ES-I3 (cell line): ENCODE data around the gene CAMK2G.

Experiments
- H3K36me3 ChIP-seq: 2 replicates; pipeline ENCODE4 v1.6.1; 2013; ENCODE audit warnings: mild to moderate bottlenecking, low read length, control low read depth, moderate library complexity; ENCODE audit not compliant: insufficient read depth
- H3K4me1 ChIP-seq: 2 replicates; pipeline ENCODE4 v1.6.1; 2013; ENCODE audit warnings: mild to moderate bottlenecking, control low read depth, low read length; ENCODE audit not compliant: insufficient read depth
- H3K9ac ChIP-seq: 2 replicates; pipeline ENCODE4 v1.6.1; 2013; ENCODE audit warnings: low read depth, mild to moderate bottlenecking, low read length, moderate library complexity
- H3K9me3 ChIP-seq: 2 replicates; pipeline ENCODE4 v1.6.1; 2013; ENCODE audit warnings: mild to moderate bottlenecking, low read length, moderate library complexity; ENCODE audit not compliant: control insufficient read depth, insufficient read depth

CAMK2G gene

DNA sequence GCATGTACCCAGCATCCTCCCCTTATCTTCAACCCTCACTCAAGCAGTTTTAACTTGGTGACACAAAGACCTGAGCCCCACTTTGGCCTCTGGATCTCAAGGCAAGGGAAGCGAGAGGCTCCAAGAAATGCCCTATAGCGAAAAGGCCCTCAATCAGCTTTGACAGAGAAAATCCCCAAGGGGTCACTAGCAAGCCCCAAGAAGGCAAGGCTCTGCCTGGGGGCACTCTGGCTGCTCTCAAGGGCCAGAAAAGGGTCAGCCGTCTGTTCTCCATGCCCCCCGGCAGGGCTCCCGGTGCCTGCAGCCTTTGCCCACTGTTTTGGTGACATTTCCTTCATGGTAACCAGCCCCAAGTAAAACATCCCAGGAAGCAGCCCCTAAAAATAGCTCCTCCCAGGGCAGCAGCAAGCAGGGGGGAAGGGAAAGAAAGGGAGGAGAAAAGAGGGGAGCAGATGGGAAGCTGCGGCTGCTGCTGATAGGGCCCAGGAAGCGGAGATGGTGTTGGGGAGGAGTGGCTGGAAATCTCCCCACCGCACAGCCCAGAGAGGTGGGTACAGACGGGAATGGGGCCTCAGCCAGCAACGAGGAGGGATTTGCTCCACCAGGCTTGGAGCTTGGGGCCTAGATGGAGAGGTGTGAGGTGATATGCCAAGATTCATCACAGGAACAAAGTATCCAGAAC lies 7.1 kb downstream of the CAMK2G start:
- peaks cover 5% of the 10 kb centered on the region for H3K4me1 ChIP-seq
- H3K36me3 ChIP-seq = no peaks in the 10 kb centered on the region; the same call in 1 of the 2 replicates

DNA sequence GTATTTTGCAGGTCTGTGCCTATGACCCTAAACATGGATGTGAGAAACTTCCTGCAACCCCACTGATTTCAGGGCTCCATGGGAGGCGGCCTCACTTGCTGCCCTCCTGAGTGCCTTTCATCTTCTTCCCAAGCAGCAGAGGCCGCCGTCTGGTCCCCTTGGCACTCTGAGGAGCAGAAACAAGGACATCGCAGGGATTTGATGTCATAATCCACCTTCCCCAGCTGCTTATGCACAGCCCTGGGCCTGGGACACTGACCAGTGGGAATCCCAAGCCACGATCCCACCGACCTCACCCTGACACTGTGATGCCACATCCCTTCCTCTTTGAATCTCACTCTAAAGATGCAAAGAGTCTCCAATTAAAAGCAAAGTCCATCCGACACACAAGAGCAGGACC lies 7.7 kb downstream of the CAMK2G start:
- Histone ChIP-seq H3K9ac (no peak overlapping the region), H3K4me1 (peaks cover 5% of the 10 kb centered on the region)

More for the DNA sequence above, 7.1 kb downstream of the CAMK2G start:
- no peak overlapping the region for H3K9ac ChIP-seq
- H3K9me3 ChIP-seq = no peaks in the 10 kb centered on the region

DNA sequence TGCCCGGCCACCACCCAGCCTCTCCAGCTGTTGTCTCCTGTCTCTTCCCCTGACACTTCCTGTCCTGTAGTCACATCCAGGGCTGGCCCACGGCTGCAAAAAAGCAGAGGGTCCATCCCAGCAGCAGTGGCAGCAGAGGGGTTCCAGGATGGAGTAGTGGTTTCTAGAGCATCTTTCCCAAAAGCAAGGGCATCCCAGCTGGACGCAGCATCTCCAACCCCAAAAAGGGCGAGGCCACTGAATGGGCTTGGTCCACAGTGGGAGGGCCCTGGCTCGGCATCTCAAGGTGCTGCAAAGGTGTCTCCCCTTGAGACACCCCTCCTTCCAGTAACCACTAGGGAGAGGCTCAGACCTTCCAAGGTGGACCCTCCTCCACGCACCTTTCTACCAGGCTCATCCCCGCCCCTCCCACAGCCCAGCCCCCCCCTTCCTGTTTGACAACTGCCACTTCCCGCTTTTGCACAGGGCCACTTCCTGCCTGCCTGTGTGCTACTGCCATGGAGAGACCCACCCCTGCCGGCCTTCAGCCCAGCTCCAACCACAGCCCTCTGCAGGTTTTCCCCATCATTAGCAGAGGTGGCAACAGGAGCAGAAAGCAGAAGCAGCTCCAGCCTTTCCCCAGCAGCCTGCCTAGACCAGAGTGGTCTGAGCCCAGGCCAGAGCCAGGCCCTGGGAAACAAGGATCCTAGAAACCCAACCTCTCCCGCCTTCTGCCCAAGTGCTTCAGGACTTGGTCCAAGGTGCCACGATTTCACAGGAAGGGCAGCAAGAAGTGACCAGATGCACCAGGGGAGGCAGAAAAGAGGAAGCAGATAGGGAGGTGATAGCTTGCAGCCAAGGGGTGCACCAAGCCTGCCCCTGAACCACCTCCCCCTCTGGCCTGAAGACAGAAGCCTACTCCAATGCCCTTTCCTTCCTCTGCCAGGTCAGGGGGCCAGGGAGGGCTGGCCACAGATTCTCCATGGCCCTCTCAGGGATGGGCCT lies 8.6 kb downstream of the CAMK2G start:
- peaks cover 1% of the 10 kb centered on the region; the same call in 1 of the 2 replicates for H3K36me3 ChIP-seq
- H3K9ac ChIP-seq = no peak overlapping the region
- H3K9me3 ChIP-seq = no peaks in the 10 kb centered on the region
- peaks cover 5% of the 10 kb centered on the region for H3K4me1 ChIP-seq

More for the DNA sequence above, 7.7 kb downstream of the CAMK2G start:
- no peaks in the 10 kb centered on the region; the same call in 1 of the 2 replicates for H3K36me3 ChIP-seq
- no peaks in the 10 kb centered on the region for H3K9me3 ChIP-seq

DNA sequence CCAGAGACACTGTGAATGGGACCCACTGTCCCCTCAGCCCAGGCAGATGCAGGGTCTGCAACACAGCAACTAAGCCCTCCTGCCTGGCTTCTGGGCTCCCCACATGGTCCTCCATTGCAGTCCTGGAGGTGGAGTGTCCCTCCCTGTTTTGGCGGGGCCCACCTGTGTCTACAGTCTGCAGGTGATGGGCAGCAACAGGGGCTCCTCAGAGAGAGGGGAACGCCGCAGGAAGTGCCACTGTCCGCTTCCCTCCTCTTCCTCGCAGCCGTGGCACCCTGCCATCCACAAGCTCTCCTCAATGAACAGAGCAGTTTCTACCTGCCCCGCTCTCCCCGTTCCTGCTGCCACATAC lies 9.3 kb downstream of the CAMK2G start:
- Histone ChIP-seq H3K9me3 (no peaks in the 10 kb centered on the region), H3K4me1 (peaks cover 5% of the 10 kb centered on the region), H3K36me3 (peaks cover 6% of the 10 kb centered on the region; the same call in 1 of the 2 replicates), H3K9ac (no peak overlapping the region)

DNA sequence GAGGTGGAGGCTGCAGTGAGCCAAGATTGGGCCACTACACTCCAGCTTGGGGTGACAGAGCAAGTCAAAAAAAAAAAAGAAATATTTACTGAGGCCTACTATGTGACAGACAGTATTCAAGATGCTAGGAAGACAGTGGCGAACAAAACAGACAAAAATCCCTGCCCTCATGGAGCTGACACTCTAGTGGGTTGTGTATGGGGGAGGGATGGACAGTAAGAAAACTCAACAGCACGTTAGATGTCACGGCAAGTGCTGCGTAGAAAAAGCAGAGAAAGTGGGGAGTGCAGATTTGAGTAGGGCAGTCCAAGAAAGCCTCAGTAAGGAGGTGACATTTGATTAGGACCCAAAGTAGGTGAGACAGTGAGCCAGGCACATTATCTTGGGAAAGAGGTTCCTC lies 10.1 kb downstream of the CAMK2G start:
- Histone ChIP-seq H3K4me1 (peaks cover 5% of the 10 kb centered on the region), H3K9me3 (no peaks in the 10 kb centered on the region), H3K9ac (no peak overlapping the region), H3K36me3 (peaks cover 9% of the 10 kb centered on the region; the same call in 1 of the 2 replicates)

DNA sequence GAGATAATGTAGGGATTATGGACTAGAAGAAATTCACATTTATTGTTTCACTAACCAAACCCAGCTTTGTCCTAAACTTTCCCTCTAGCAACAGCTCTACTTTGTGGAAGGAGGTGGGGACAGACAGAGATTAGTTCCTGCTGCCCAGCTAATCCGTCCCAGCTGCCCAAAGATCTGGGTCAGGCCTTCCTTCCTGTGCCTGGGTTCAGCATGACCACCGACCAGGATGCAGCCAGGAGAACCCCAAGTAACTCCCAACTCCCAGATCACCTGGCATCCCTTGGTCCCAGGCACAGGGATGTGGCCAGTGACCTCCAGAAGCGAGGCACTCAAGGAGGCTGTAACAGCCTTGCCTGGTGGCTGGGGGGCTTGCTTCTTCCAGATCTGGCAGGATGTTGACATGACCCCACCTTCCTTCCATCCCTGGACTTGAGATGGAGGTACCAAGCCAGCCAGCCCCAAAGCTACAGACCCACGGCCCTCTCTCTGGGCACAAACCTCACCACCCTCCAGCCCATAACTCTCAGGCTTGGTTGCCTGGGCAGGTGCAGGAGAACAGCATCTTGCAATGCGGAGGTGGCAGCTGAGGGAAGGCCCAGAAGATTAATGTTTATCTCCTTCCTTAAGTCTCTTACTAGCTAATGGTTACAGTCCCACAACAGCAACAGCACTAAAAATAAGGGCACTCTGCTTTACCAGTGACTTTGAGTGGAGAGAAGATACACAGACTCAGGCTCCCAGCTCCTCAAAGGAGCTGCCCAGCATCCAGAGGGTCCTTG lies 11.1 kb downstream of the CAMK2G start:
- no peaks in the 10 kb centered on the region for H3K9me3 ChIP-seq
- peaks cover 5% of the 10 kb centered on the region for H3K4me1 ChIP-seq
- H3K36me3 ChIP-seq = peaks cover 9% of the 10 kb centered on the region; the same call in 1 of the 2 replicates
- H3K9ac ChIP-seq = no peak overlapping the region

DNA sequence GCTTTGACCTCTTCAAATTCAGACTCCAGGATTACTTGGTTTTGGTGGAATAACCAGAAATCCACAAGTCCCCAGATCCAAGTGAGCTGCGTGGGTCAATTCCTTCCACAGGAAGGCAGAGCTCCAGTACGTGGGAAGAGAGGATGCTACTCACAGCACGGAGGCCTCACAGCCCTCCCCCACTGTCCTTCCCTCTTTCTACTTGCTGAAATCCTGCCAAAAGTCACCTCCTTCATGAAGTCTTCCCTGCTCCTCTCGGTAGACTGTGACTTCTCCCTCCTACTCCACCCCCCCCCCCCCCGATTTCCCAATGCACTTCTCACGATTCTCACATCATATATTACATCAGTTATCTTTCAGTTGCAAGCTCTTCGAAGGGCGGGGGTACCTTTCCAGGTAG lies 12.3 kb downstream of the CAMK2G start:
- no peak overlapping the region for H3K9ac ChIP-seq
- H3K4me1 ChIP-seq = peaks cover 5% of the 10 kb centered on the region
- peaks cover 9% of the 10 kb centered on the region; the same call in 1 of the 2 replicates for H3K36me3 ChIP-seq

DNA sequence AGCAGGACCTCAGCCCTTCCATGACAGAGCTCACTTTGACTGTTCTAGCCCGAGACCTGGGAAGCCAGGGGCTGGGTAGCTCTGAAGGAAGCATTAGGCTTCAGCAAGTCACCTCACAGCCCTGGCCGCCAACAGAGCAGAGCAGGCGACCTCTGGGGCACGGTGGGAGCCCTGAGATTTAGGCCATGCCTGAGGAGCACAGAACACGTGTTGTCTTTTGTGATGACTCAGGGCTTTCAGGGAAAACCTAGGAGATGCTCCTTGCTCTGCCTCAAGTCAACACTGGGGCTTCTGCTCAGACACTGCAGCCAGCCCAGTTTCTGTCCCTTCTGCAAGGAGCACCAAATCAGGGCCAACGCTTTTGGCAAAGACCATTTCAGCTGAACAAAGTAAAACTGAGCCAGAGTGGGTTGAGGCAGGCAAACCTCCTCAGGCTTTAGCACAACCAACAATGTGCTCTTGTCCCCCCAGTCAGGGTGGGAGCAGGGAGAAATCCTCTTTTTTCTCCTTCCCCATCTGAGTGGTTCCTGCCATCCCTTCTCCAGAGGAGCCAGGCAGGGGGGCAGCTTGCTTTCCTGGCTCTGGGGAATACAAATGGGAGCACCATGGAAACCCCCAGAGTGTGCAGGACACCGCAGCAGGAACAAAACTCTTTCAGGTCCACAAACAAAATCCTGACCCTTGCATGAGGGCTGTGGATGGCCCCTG lies 14.4 kb downstream of the CAMK2G start:
- H3K36me3 ChIP-seq = peaks cover 9% of the 10 kb centered on the region; the same call in 1 of the 2 replicates
- H3K4me1 ChIP-seq = no peaks in the 10 kb centered on the region
- no peak overlapping the region for H3K9ac ChIP-seq
- H3K9me3 ChIP-seq = no peaks in the 10 kb centered on the region

More for the DNA sequence above, 12.3 kb downstream of the CAMK2G start:
- no peaks in the 10 kb centered on the region for H3K9me3 ChIP-seq

DNA sequence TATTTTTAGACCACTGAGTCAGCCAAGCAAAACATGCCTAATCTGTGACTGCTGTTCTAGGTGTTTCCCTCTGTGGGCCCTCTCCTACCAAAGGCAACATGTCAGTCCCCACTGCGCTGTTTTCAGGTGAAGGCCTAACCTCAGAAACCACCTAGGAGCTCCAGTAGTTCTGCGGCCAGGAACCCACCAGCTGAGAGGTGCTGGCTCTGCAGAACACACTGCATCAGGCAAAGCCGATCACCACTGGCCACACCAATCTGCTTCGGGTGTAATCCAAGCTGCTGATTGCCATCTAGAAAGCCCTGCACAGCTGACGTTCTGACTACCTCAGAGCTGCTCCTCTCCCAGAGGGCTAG lies 14.9 kb downstream of the CAMK2G start:
- Histone ChIP-seq H3K36me3 (peaks cover 9% of the 10 kb centered on the region; the same call in 1 of the 2 replicates), H3K9me3 (no peaks in the 10 kb centered on the region), H3K4me1 (no peaks in the 10 kb centered on the region), H3K9ac (no peak overlapping the region)

DNA sequence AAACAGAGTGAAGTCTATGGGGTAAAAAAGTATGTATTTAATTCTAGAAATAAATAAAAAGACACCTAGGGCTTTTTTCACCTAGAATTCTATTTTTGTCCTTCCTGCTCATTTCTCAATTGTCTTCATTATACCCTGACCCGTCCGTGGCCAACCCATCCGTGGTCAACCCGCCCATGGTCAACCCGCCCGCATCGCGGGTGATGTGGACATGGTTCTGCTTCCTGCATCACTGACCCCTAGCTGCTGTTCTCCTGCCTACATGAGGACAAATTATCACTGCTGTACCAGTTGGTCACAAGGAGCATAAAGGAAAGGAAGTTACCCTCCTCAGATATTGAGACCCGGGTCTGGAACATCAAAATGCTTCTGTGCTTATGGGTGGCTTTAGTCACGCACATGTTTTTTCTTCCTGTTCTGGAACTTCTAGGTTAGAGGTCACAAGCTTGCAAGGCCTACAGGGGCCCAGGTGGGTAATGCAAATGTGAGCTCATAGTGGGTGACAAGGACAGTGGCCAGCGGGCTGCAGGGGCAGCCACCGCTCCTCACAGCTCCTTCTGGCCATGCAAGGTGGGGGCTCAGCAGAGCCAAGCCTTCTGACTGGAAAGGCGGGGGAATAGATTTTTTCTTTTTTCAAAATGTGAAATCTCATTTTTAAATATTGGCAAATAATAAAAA lies 15.5 kb downstream of the CAMK2G start:
- Histone ChIP-seq H3K36me3 (peaks cover 9% of the 10 kb centered on the region; the same call in 1 of the 2 replicates), H3K9me3 (no peaks in the 10 kb centered on the region), H3K4me1 (no peaks in the 10 kb centered on the region), H3K9ac (no peak overlapping the region)

DNA sequence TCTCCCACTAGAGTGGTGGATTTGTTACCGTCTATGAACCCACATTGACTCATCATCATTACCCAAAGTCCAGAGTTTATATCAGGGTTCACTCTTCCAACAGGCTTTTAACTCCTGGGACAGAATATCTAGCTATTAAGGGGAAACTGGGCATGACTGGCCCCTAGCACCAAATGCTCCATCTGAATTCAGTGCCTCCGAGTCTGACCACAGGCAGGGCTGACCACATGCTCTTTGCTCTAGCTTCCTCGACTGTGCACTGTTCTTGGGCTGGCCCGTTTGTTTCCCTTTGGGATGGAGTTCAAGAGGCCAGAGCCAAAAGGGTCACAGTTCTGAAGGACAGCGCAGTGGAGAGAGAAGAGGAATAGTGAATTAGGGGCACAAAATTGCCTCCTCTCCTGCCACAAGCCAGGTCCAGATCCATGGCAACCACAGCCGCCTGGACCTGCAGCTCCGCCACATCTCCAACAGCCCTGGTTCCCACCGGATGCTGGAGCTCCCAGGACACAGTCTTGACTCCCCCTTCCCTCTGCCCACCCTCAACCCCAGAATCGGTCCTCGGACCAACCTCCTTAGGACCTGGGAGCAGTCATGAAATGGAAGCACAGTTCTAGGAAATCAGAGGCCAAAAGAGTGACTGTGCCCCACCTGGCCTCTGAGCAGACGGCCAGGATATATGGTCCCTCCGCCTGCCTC lies 16.2 kb downstream of the CAMK2G start:
- no peaks in the 10 kb centered on the region for H3K4me1 ChIP-seq
- no peak overlapping the region for H3K9ac ChIP-seq
- H3K36me3 ChIP-seq = peaks cover 9% of the 10 kb centered on the region; the same call in 1 of the 2 replicates
- H3K9me3 ChIP-seq = no peaks in the 10 kb centered on the region

DNA sequence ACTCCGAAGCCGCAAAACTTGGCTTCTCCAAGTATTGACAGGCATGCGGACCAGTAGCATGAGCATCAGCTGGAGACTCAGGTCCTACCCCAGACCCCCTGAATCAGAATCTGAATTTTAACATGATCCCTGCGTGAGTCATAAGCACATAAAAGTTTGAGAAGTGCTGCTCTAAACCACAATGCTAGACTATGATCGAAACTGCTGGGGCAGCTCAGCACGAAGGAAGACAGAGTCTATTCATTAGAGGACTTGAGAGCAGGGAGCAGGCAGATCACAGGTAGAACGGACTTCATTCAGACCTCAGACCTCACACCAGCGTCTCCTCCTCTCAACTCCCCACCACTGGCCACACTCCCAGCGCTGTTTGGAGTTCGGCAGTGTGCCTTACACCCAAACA lies 16.9 kb downstream of the CAMK2G start:
- H3K4me1 ChIP-seq = no peaks in the 10 kb centered on the region
- H3K9ac ChIP-seq = no peak overlapping the region
- H3K36me3 ChIP-seq = peaks cover 9% of the 10 kb centered on the region; the same call in 1 of the 2 replicates
- no peaks in the 10 kb centered on the region for H3K9me3 ChIP-seq

DNA sequence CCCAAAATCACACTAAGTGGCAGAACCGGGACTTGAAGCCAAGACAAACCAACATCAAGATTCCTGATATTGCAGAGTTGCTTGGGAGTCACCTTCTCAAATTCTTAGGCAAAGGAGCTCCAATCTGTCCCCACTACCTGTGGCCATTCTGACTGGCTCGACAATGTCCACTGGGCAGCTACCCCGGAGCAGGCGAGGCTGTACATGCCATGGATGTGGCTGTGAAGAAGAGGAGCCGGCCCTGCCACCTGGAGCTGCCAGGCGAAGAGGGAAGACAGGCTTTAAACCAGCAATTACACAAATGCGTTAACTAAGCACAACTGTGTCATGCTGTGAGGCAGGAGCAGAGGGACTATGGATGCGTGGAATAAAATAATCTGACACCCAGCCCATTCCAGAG lies 18.1 kb downstream of the CAMK2G start:
- H3K9me3 ChIP-seq = no peaks in the 10 kb centered on the region
- peaks cover 9% of the 10 kb centered on the region; the same call in 1 of the 2 replicates for H3K36me3 ChIP-seq
- no peaks in the 10 kb centered on the region for H3K4me1 ChIP-seq
- no peak overlapping the region for H3K9ac ChIP-seq
